WERI-Rb-1 (cell line): ENCODE data around the gene DMRTA2.
A peak's percentile ranks its signal among the peaks of the same experiment; 100 is the strongest.

ENCODE experiments used
- DNase-seq: peaks from one replicate; pipeline ENCODE4 v3.0.0-alpha.2; 2020
- H3K27ac ChIP-seq: fragments of 250-450 bp; sonication (Bioruptor Pico); 2 replicates; pipeline ENCODE4 v1.5.1; 2020; ENCODE audit warnings: mild to moderate bottlenecking, moderate library complexity
- H3K27me3 ChIP-seq: fragments of 250-450 bp; sonication (Bioruptor Pico); 2 replicates; pipeline ENCODE4 v1.5.1; 2021; ENCODE audit warnings: mild to moderate bottlenecking, low read depth, moderate library complexity; ENCODE audit not compliant: insufficient read depth, severe bottlenecking
- H3K36me3 ChIP-seq: fragments of 250-450 bp; sonication (Bioruptor Pico); 2 replicates; pipeline ENCODE4 v1.5.1; 2020; ENCODE audit warnings: mild to moderate bottlenecking, moderate library complexity
- H3K4me3 ChIP-seq: 2 replicates; pipeline ENCODE4 v1.5.1; 2011; ENCODE audit warnings: low read depth, mild to moderate bottlenecking, control low read depth, low read length
- H3K9me3 ChIP-seq: fragments of 250-450 bp; sonication (Bioruptor Pico); 2 replicates; pipeline ENCODE4 v1.5.1; 2021; ENCODE audit warnings: mild to moderate bottlenecking, moderate library complexity; ENCODE audit not compliant: severe bottlenecking
- CTCF ChIP-seq: IDR thresholded peaks from 2 replicates; pipeline ENCODE4 v1.5.1; 2011; ENCODE audit warnings: low read depth, mild to moderate bottlenecking, control low read depth, inconsistent platforms, low read length

The DMRTA2 gene

GRCh38 chr1:50418600-50419109 is 4.6 kb downstream of the DMRTA2 start:
- no peak for DNase-seq
- H3K9me3 ChIP-seq: peaks cover 10% of the 10 kb centered on the region
- H3K27me3 ChIP-seq: peaks cover 37% of the 10 kb centered on the region
- H3K27ac ChIP-seq: no peak overlapping the region
- peak overlapping the region; percentile 59 for H3K4me3 ChIP-seq
- H3K36me3 ChIP-seq: no peaks in the 10 kb centered on the region
- no peak for TF ChIP-seq CTCF

GRCh38 chr1:50417946-50418599 is 5.2 kb downstream of the DMRTA2 start:
- Histone ChIP-seq H3K36me3 (no peaks in the 10 kb centered on the region), H3K27me3 (peaks cover 35% of the 10 kb centered on the region), H3K9me3 (peaks cover 10% of the 10 kb centered on the region), H3K4me3 (peak overlapping the region; percentile 59), H3K27ac (no peak overlapping the region)
- DNase-seq: no peak
- no peak for TF ChIP-seq CTCF

- no peak for TF ChIP-seq CTCF
- Histone ChIP-seq H3K27ac (no peak overlapping the region), H3K36me3 (no peaks in the 10 kb centered on the region), H3K27me3 (peaks cover 32% of the 10 kb centered on the region), H3K9me3 (peaks cover 10% of the 10 kb centered on the region), H3K4me3 (peak overlapping the region; percentile 59)
- no peak for DNase-seq
Measured at GRCh38 chr1:50417507-50417906, 5.7 kb downstream of the DMRTA2 start.

GRCh38 chr1:50416553-50417453 is 6.4 kb downstream of the DMRTA2 start:
- Histone ChIP-seq H3K27me3 (peaks cover 32% of the 10 kb centered on the region), H3K36me3 (no peaks in the 10 kb centered on the region), H3K27ac (no peak overlapping the region), H3K4me3 (peak overlapping the region; percentile 59), H3K9me3 (peaks cover 10% of the 10 kb centered on the region)
- TF ChIP-seq CTCF: no peak
- DNase-seq: no peak

GRCh38 chr1:50416150-50416527 is 7.1 kb downstream of the DMRTA2 start:
- no peak for DNase-seq
- Histone ChIP-seq H3K27me3 (peaks cover 32% of the 10 kb centered on the region), H3K4me3 (no peak overlapping the region; the same call in 1 of the 2 replicates), H3K27ac (no peak overlapping the region), H3K36me3 (no peaks in the 10 kb centered on the region), H3K9me3 (peaks cover 10% of the 10 kb centered on the region)
- no peak for TF ChIP-seq CTCF
